Smooth muscle cell of the umbilical artery (primary cell): ENCODE measurements around the gene LDLRAD4. TPM values are rescaled to one million over a fixed set of nuclear protein-coding genes. Genes with fewer than 3 reads are reported as not detected.

ENCODE experiments used
- total RNA-seq: library from RNA; depleted of rRNA; stranded (reverse); fragments of >200 nt; gene quantifications from 2 replicates; pipeline ENCODE4 v1.2.3, GENCODE V29; 2014

Gene LDLRAD4
- total RNA-seq = 4.1 and 42.2 TPM in 2 replicates

GRCh38 chr18:13218368-13218991, at the start of gene LDLRAD4:
Gene LDLRAD4 (plus strand): TSS chr18:13218760.

Other genes starting within 250 kb of the LDLRAD4 start
- gene CEP192, start 227.4 kb upstream of the LDLRAD4 start, total RNA-seq = 25.5 and 36.1 TPM in 2 replicates